Liver (tissue), 9 donors: ENCODE results near the gene ARHGDIB. TPM values are rescaled to one million over a fixed set of nuclear protein-coding genes. Genes with fewer than 3 reads are reported as not detected.

Source experiments
- DNase-seq: peaks from one replicate; pipeline ENCODE4 v3.0.0-alpha.2; 2017; ENCODE audit warnings: low spot score
- H3K27ac ChIP-seq, 2 donors: one replicate each; pipeline ENCODE4 v1.7.0; 2013; ENCODE audit warnings: inconsistent platforms in 2 of 2, low read length in 2 of 2, control low read depth in 1 of 2, low read depth in 1 of 2, mild to moderate bottlenecking in 1 of 2
- H3K27me3 ChIP-seq, 4 donors: one replicate each; pipeline versions ENCODE4 v1.6.1 to v1.7.0; 2013; ENCODE audit warnings: low read length in 3 of 4, inconsistent platforms in 1 of 4, mild to moderate bottlenecking in 1 of 4, moderate library complexity in 1 of 4; ENCODE audit not compliant: control insufficient read depth in 4 of 4, insufficient read depth in 4 of 4
- H3K36me3 ChIP-seq, 4 donors: one replicate each; pipeline versions ENCODE4 v1.6.1 to v1.7.0; 2013; ENCODE audit warnings: low read length in 3 of 4, mild to moderate bottlenecking in 3 of 4, low read depth in 1 of 4, moderate library complexity in 1 of 4; ENCODE audit not compliant: control insufficient read depth in 4 of 4, insufficient read depth in 3 of 4
- H3K4me1 ChIP-seq, 4 donors: one replicate each; pipeline versions ENCODE4 v1.6.1 to v1.7.0; 2013; ENCODE audit warnings: low read length in 3 of 4, mild to moderate bottlenecking in 3 of 4, moderate library complexity in 1 of 4; ENCODE audit not compliant: control insufficient read depth in 4 of 4, insufficient read depth in 4 of 4
- H3K4me3 ChIP-seq, 3 donors: one replicate each; pipeline versions ENCODE4 v1.6.1 to v1.7.0; 2013; ENCODE audit warnings: low read length in 3 of 3, control low read depth in 1 of 3, low read depth in 1 of 3, mild to moderate bottlenecking in 1 of 3
- H3K9ac ChIP-seq, 2 donors: one replicate each; pipeline ENCODE4 v1.7.0; 2013; ENCODE audit warnings: low read length in 2 of 2, mild to moderate bottlenecking in 2 of 2, moderate library complexity in 2 of 2, control low read depth in 1 of 2, low read depth in 1 of 2
- H3K9me3 ChIP-seq, 4 donors: one replicate each; pipeline versions ENCODE4 v1.6.1 to v1.7.0; 2013; ENCODE audit warnings: low read length in 3 of 4; ENCODE audit not compliant: control insufficient read depth in 4 of 4
- ATF3 ChIP-seq: IDR thresholded peaks from 2 replicates; pipeline ENCODE4 v1.6.1; 2016; ENCODE audit warnings: antibody characterized with exemption
- CTCF ChIP-seq: fragments of 150-350 bp; IDR thresholded peaks from 2 replicates; pipeline ENCODE4 v1.5.1; 2017; ENCODE audit warnings: improper control_type of control experiment, low read depth, low read length; ENCODE audit not compliant: missing input control
- EGR1 ChIP-seq, 2 donors: IDR thresholded peaks; 2 replicates each; pipeline ENCODE4 v1.6.1; 2016 to 2018; ENCODE audit warnings: antibody characterized with exemption in 2 of 2, low read depth in 2 of 2
- FOXA1 ChIP-seq: IDR thresholded peaks from 2 replicates; pipeline ENCODE4 v1.6.1; 2016; ENCODE audit warnings: antibody characterized with exemption
- FOXA2 ChIP-seq: IDR thresholded peaks from 2 replicates; pipeline ENCODE4 v1.6.1; 2016; ENCODE audit warnings: antibody characterized with exemption
- GABPA ChIP-seq, 2 donors: IDR thresholded peaks in 1 of 2; conservative IDR thresholded peaks in 1 of 2; 2 replicates each; pipeline ENCODE4 v1.6.1; 2016; ENCODE audit warnings: antibody characterized with exemption in 2 of 2, mild to moderate bottlenecking in 1 of 2, moderate library complexity in 1 of 2
- HNF4A ChIP-seq, 2 donors: conservative IDR thresholded peaks; 2 replicates each; pipeline ENCODE4 v1.6.1; 2016; ENCODE audit warnings: antibody characterized with exemption in 2 of 2, mild to moderate bottlenecking in 2 of 2
- HNF4G ChIP-seq: IDR thresholded peaks from 2 replicates; pipeline ENCODE4 v1.6.1; 2016; ENCODE audit warnings: antibody characterized with exemption
- JUND ChIP-seq, 2 donors: IDR thresholded peaks; 2 replicates each; pipeline ENCODE4 v1.6.1; 2016; ENCODE audit warnings: antibody characterized with exemption in 2 of 2
- MAX ChIP-seq: IDR thresholded peaks from 2 replicates; pipeline ENCODE4 v1.6.1; 2016; ENCODE audit warnings: antibody characterized with exemption
- NR2F2 ChIP-seq: IDR thresholded peaks from 2 replicates; pipeline ENCODE4 v1.6.1; 2016; ENCODE audit warnings: antibody characterized with exemption
- RAD21 ChIP-seq, 2 donors: IDR thresholded peaks; 2 replicates each; pipeline ENCODE4 v1.6.1; 2016; ENCODE audit warnings: antibody characterized with exemption in 2 of 2, mild to moderate bottlenecking in 2 of 2
- REST ChIP-seq: IDR thresholded peaks from 2 replicates; pipeline ENCODE4 v1.6.1; 2016; ENCODE audit warnings: antibody characterized with exemption, mild to moderate bottlenecking
- RXRA ChIP-seq, 2 donors: IDR thresholded peaks; 2 replicates each; pipeline ENCODE4 v1.6.1; 2017 to 2018; ENCODE audit warnings: antibody characterized with exemption in 2 of 2, mild to moderate bottlenecking in 1 of 2
- SP1 ChIP-seq: IDR thresholded peaks from 2 replicates; pipeline ENCODE4 v1.6.1; 2018; ENCODE audit warnings: antibody characterized with exemption, mild to moderate bottlenecking
- TAF1 ChIP-seq: conservative IDR thresholded peaks from 2 replicates; pipeline ENCODE4 v1.6.1; 2016; ENCODE audit warnings: antibody characterized with exemption, mild to moderate bottlenecking
- YY1 ChIP-seq: IDR thresholded peaks from 2 replicates; pipeline ENCODE4 v1.6.1; 2016; ENCODE audit warnings: antibody characterized with exemption, mild to moderate bottlenecking
- ZBTB33 ChIP-seq: IDR thresholded peaks from 2 replicates; pipeline ENCODE4 v1.6.1; 2016; ENCODE audit warnings: antibody characterized with exemption
- WGBS: extraction: QIAGEN DNeasy Blood & Tissue Kit; methylation state at CpG from one replicate; pipeline ENCODE4 v1.1.7; 2013; 5-methylcytosine and 5-hydroxymethylcytosine counted together
- polyA plus RNA-seq, 2 donors: library from polyadenylated mRNA; stranded (reverse) in 1 of 2; unstranded in 1 of 2; fragments of 200-250 nt in 1 of 2; fragments of >200 nt in 1 of 2; fragmentation: Nextera tagmentation in 1 of 2; extraction: Ambion mirVana in 1 of 2; gene quantifications; one replicate each; pipeline versions ENCODE4 v1.2.1 to v1.2.3, GENCODE V29; 2013 to 2015
- total RNA-seq, 2 donors: library from RNA; depleted of rRNA; stranded (reverse); fragments of >200 nt; gene quantifications; one replicate each; pipeline ENCODE4 v1.2.3, GENCODE V29; 2014
- donor health status: healthy.
- donor health status: healthy.
- donor health status: healthy.
- donor health status: healthy.
- donor health status: healthy.

The ARHGDIB gene
- total and polyA plus RNA-seq, 4 donors = 36.3 to 66.9 (median 47.5) TPM

GRCh38 chr12:14937689-14938088 is 23.7 kb downstream of the ARHGDIB start:
- Histone ChIP-seq H3K27ac (no peak overlapping the region), H3K4me1 (no peaks in the 10 kb centered on the region), H3K9me3 (no peaks in the 10 kb centered on the region), H3K27me3 (no peaks in the 10 kb centered on the region), H3K9ac (no peak overlapping the region), H3K36me3 (peaks cover 0 to 7% (median 0%) of the 10 kb centered on the region in 4 donors), H3K4me3 (no peak overlapping the region)
- 81% methylated on average over 1 of the region's 1 CpG for WGBS
- TF ChIP-seq CTCF (no peak), EGR1 (IDR thresholded peaks at IDR 0.05; ENCODE audit: low read depth in 2 of 2) (no peak), NR2F2 (no peak), MAX (no peak), ZBTB33 (no peak), FOXA1 (no peak), FOXA2 (no peak), RXRA (IDR thresholded peaks at IDR 0.05) (no peak), JUND (IDR thresholded peaks at IDR 0.05) (no peak), GABPA (IDR thresholded peaks at IDR 0.05 in 1 of 2, conservative IDR thresholded peaks at IDR 0.05 in 1 of 2) (no peak), TAF1 (no peak), RAD21 (IDR thresholded peaks at IDR 0.05) (no peak), ATF3 (no peak), REST (no peak), YY1 (no peak), SP1 (no peak), HNF4A (conservative IDR thresholded peaks at IDR 0.05) (no peak), HNF4G (no peak)
- no peak for DNase-seq
